ENCODE data around the gene EIF2S3.

Gene EIF2S3

GRCh38 chrX:24054182-24055042 lies at the start of gene EIF2S3:
EIF2S3 (plus strand) TSS chrX:24054956; CDS start chrX:24054969, 13 bp downstream.
- peaks cover 3% of the 10 kb centered on the region; the same call in 1 of the 2 replicates for H4K20me1 ChIP-seq (ENCODE audit: insufficient read depth, low read length)
- no peak within 1 kb of the TSS for H3K9ac ChIP-seq (ENCODE audit: low read length)
- H3K36me3 ChIP-seq (replicated peaks; ENCODE audit: low read depth, low read length): peaks cover 27% of the 10 kb centered on the region
- no peak within 1 kb of the TSS for H3K4me3 ChIP-seq (ENCODE audit: low read length)
- H3K4me2 ChIP-seq (ENCODE audit: low read length): no peak within 1 kb of the TSS; the same call in none of the 2 replicates
- peak; percentile 69 for TF ChIP-seq CTCF (IDR thresholded peaks at IDR 0.05; ENCODE audit: low read depth, low read length)
- no peak for TF ChIP-seq EZH2phosphoT487 (IDR thresholded peaks at IDR 0.05; ENCODE audit: low read depth)
- H3K4me1 ChIP-seq (ENCODE audit: low read length): no peaks in the 10 kb centered on the region
- H3K27ac ChIP-seq (ENCODE audit: low read length): no peak within 1 kb of the TSS; the same call in none of the 2 replicates
- H3K79me2 ChIP-seq (ENCODE audit: low read length): peaks cover 21% of the 10 kb centered on the region
- H2AFZ ChIP-seq (ENCODE audit: low read depth, low read length): peak within 1 kb of the TSS; percentile 64; the same call in 1 of the 2 replicates
- H3K27me3 ChIP-seq (ENCODE audit: low read depth, low read length): peaks cover 14% of the 10 kb centered on the region
- no peaks in the 10 kb centered on the region for H3K9me3 ChIP-seq (ENCODE audit: insufficient read depth, low read length)

- Histone ChIP-seq H3K79me2 (ENCODE audit: low read length) (peaks cover 16% of the 10 kb centered on the region), H3K27ac (ENCODE audit: low read length) (no peak overlapping the region), H4K20me1 (ENCODE audit: insufficient read depth, low read length) (peaks cover 32% of the 10 kb centered on the region), H2AFZ (ENCODE audit: low read depth, low read length) (no peak overlapping the region), H3K4me3 (ENCODE audit: low read length) (no peak overlapping the region), H3K4me1 (ENCODE audit: low read length) (peaks cover 15% of the 10 kb centered on the region), H3K4me2 (ENCODE audit: low read length) (no peak overlapping the region), H3K9me3 (ENCODE audit: insufficient read depth, low read length) (no peaks in the 10 kb centered on the region), H3K9ac (ENCODE audit: low read length) (no peak overlapping the region), H3K27me3 (ENCODE audit: low read depth, low read length) (no peaks in the 10 kb centered on the region), H3K36me3 (replicated peaks; ENCODE audit: low read depth, low read length) (peaks cover 10% of the 10 kb centered on the region)
- TF ChIP-seq EZH2phosphoT487 (IDR thresholded peaks at IDR 0.05; ENCODE audit: low read depth) (no peak), CTCF (IDR thresholded peaks at IDR 0.05; ENCODE audit: low read depth, low read length) (no peak)
Observed at GRCh38 chrX:24005028-24005427, 49.7 kb upstream of the EIF2S3 start.

DNA sequence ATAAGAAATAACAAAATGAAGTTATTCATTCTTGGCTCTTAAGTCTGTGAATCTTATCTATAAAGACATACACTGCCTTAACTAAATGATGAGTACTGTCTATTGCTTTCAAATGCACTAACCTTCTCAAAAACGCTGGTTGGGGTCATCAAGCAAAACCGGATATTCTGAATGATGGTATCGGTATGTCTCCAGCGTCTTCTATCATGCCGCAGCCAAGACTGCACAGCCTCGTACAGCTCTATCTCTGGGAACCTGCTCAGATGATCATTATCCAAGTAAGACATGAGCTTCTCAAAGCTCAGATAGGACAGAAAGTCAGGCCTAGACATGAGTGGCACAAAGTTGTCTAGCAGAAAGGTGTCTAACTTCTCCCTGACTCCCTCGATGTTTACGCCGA lies 48.9 kb upstream of the EIF2S3 start:
- Histone ChIP-seq H3K4me1 (ENCODE audit: low read length) (peaks cover 15% of the 10 kb centered on the region), H3K4me2 (ENCODE audit: low read length) (no peak overlapping the region), H3K27me3 (ENCODE audit: low read depth, low read length) (no peaks in the 10 kb centered on the region), H3K79me2 (ENCODE audit: low read length) (peaks cover 24% of the 10 kb centered on the region), H3K4me3 (ENCODE audit: low read length) (no peak overlapping the region), H3K36me3 (replicated peaks; ENCODE audit: low read depth, low read length) (peaks cover 10% of the 10 kb centered on the region), H3K9ac (ENCODE audit: low read length) (no peak overlapping the region), H3K9me3 (ENCODE audit: insufficient read depth, low read length) (no peaks in the 10 kb centered on the region), H4K20me1 (ENCODE audit: insufficient read depth, low read length) (peaks cover 36% of the 10 kb centered on the region), H3K27ac (ENCODE audit: low read length) (no peak overlapping the region), H2AFZ (ENCODE audit: low read depth, low read length) (no peak overlapping the region)
- TF ChIP-seq CTCF (IDR thresholded peaks at IDR 0.05; ENCODE audit: low read depth, low read length) (no peak), EZH2phosphoT487 (IDR thresholded peaks at IDR 0.05; ENCODE audit: low read depth) (no peak)

GRCh38 chrX:24012266-24012665 lies 42.5 kb upstream of the EIF2S3 start:
- Histone ChIP-seq H3K9ac (ENCODE audit: low read length) (no peak overlapping the region), H4K20me1 (ENCODE audit: insufficient read depth, low read length) (peaks cover 44% of the 10 kb centered on the region), H3K4me1 (ENCODE audit: low read length) (peaks cover 10% of the 10 kb centered on the region), H3K79me2 (ENCODE audit: low read length) (peaks cover 36% of the 10 kb centered on the region), H3K27ac (ENCODE audit: low read length) (no peak overlapping the region), H3K36me3 (replicated peaks; ENCODE audit: low read depth, low read length) (peaks cover 3% of the 10 kb centered on the region), H3K4me3 (ENCODE audit: low read length) (no peak overlapping the region), H2AFZ (ENCODE audit: low read depth, low read length) (no peak overlapping the region), H3K9me3 (ENCODE audit: insufficient read depth, low read length) (no peaks in the 10 kb centered on the region), H3K27me3 (ENCODE audit: low read depth, low read length) (no peaks in the 10 kb centered on the region), H3K4me2 (ENCODE audit: low read length) (no peak overlapping the region)
- TF ChIP-seq EZH2phosphoT487 (IDR thresholded peaks at IDR 0.05; ENCODE audit: low read depth): no peak
- TF ChIP-seq CTCF (IDR thresholded peaks at IDR 0.05; ENCODE audit: low read depth, low read length): no peak

All from OCI-LY3 (cell line).